Osteoblast (primary cell): ENCODE measurements around the gene TRMT61B. TPM values are rescaled to one million over a fixed set of nuclear protein-coding genes. Genes with fewer than 3 reads are reported as not detected.

Experiments
- DNase-seq: peaks from one replicate; pipeline ENCODE4 v3.0.0; 2011; ENCODE audit warnings: low spot score, mixed read lengths; ENCODE audit not compliant: insufficient read length; ENCODE audit errors: missing footprints
- H2AFZ ChIP-seq: 2 replicates; pipeline ENCODE4 v1.6.0; 2011; ENCODE audit warnings: mild to moderate bottlenecking, low read length
- H3K27ac ChIP-seq: 2 replicates; pipeline ENCODE4 v1.5.1; 2011; ENCODE audit warnings: mild to moderate bottlenecking, low read depth, low read length, moderate library complexity
- H3K27me3 ChIP-seq: 2 replicates; pipeline ENCODE4 v1.6.0; 2012; ENCODE audit warnings: mild to moderate bottlenecking, control low read depth, inconsistent platforms, low read length, moderate library complexity; ENCODE audit not compliant: insufficient read depth
- H3K36me3 ChIP-seq: 2 replicates; pipeline ENCODE4 v1.5.1; 2011; ENCODE audit warnings: mild to moderate bottlenecking, low read length, control low read depth, moderate library complexity; ENCODE audit not compliant: insufficient read depth
- H3K4me1 ChIP-seq: 2 replicates; pipeline ENCODE4 v1.5.1; 2011; ENCODE audit warnings: mild to moderate bottlenecking, low read length, control low read depth, moderate library complexity; ENCODE audit not compliant: insufficient read depth
- H3K4me2 ChIP-seq: 2 replicates; pipeline ENCODE4 v1.6.0; 2011; ENCODE audit warnings: mild to moderate bottlenecking, low read length; ENCODE audit not compliant: insufficient read depth
- H3K4me3 ChIP-seq: fragments of 200-600 bp; sonication (generic); 3 replicates; pipeline ENCODE4 v1.5.1; 2012; ENCODE audit warnings: mild to moderate bottlenecking, low read length, inconsistent platforms; ENCODE audit not compliant: insufficient read depth
- H3K79me2 ChIP-seq: 2 replicates; pipeline ENCODE4 v1.6.0; 2012; ENCODE audit warnings: mild to moderate bottlenecking, low read length, control low read depth, inconsistent platforms; ENCODE audit not compliant: insufficient read depth
- H3K9me3 ChIP-seq: 2 replicates; pipeline ENCODE4 v1.5.1; 2011; ENCODE audit warnings: low read depth, low read length, control low read depth
- H4K20me1 ChIP-seq: 2 replicates; pipeline ENCODE4 v1.6.0; 2012; ENCODE audit warnings: mild to moderate bottlenecking, low read length, control low read depth; ENCODE audit not compliant: insufficient read depth
- total RNA-seq: library from RNA; depleted of rRNA; stranded (reverse); fragments of >200 nt; gene quantifications from 2 replicates; pipeline ENCODE4 v1.2.3, GENCODE V29; 2012
- TF ChIP-seq, protein P1 (sequence below): IDR thresholded peaks from 2 replicates; pipeline ENCODE4 v1.5.1; 2011; ENCODE audit warnings: mild to moderate bottlenecking, low read depth, low read length, moderate library complexity; ENCODE audit errors: extremely low read depth

TRMT61B gene
- total RNA-seq, 1 donor, result 9.4 TPM

GRCh38 chr2:28818053-28818452 lies 52.1 kb downstream of the TRMT61B start:
- no peak for DNase-seq
- no peaks in the 10 kb centered on the region for H3K4me1 ChIP-seq
- H4K20me1 ChIP-seq, result no peaks in the 10 kb centered on the region
- H3K27ac ChIP-seq, result no peak overlapping the region
- TF ChIP-seq, protein P1, sequence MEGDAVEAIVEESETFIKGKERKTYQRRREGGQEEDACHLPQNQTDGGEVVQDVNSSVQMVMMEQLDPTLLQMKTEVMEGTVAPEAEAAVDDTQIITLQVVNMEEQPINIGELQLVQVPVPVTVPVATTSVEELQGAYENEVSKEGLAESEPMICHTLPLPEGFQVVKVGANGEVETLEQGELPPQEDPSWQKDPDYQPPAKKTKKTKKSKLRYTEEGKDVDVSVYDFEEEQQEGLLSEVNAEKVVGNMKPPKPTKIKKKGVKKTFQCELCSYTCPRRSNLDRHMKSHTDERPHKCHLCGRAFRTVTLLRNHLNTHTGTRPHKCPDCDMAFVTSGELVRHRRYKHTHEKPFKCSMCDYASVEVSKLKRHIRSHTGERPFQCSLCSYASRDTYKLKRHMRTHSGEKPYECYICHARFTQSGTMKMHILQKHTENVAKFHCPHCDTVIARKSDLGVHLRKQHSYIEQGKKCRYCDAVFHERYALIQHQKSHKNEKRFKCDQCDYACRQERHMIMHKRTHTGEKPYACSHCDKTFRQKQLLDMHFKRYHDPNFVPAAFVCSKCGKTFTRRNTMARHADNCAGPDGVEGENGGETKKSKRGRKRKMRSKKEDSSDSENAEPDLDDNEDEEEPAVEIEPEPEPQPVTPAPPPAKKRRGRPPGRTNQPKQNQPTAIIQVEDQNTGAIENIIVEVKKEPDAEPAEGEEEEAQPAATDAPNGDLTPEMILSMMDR, result no peak
- no peak overlapping the region for H3K4me3 ChIP-seq
- no peak overlapping the region for H3K4me2 ChIP-seq
- no peaks in the 10 kb centered on the region for H3K36me3 ChIP-seq
- no peak overlapping the region for H2AFZ ChIP-seq
- no peaks in the 10 kb centered on the region for H3K9me3 ChIP-seq
- no peaks in the 10 kb centered on the region for H3K27me3 ChIP-seq
- no peaks in the 10 kb centered on the region for H3K79me2 ChIP-seq

- H3K36me3 ChIP-seq, result peaks cover 2% of the 10 kb centered on the region
- H3K79me2 ChIP-seq, result no peaks in the 10 kb centered on the region
- H3K4me2 ChIP-seq, result peak within 1 kb of the TSS; percentile 86
- H3K9me3 ChIP-seq, result no peaks in the 10 kb centered on the region
- H3K4me1 ChIP-seq, result peaks cover 5% of the 10 kb centered on the region
- peaks cover 3% of the 10 kb centered on the region for H4K20me1 ChIP-seq
- H2AFZ ChIP-seq, result no peak within 1 kb of the TSS
- TF ChIP-seq, protein P1, result no peak
- peak within 1 kb of the TSS; percentile 25 for H3K27ac ChIP-seq
- H3K4me3 ChIP-seq, result peak within 1 kb of the TSS; percentile 76
- no peaks in the 10 kb centered on the region for H3K27me3 ChIP-seq
- DNase-seq, result peak; percentile 96
Measured at GRCh38 chr2:28810384-28811285, 59.5 kb downstream of the TRMT61B start, which contains the start of gene SPDYA. TSS of gene SPDYA (plus strand) at chr2:28810834. CDS start at chr2:28816015, 5,181 bp downstream.

GRCh38 chr2:28809927-28810326 lies 60.2 kb downstream of the TRMT61B start:
- peak overlapping the region; percentile 25 for H3K27ac ChIP-seq
- peaks cover 3% of the 10 kb centered on the region for H4K20me1 ChIP-seq
- no peak overlapping the region for H2AFZ ChIP-seq
- H3K4me1 ChIP-seq, result peaks cover 5% of the 10 kb centered on the region
- peak overlapping the region; percentile 76 for H3K4me3 ChIP-seq
- no peaks in the 10 kb centered on the region for H3K9me3 ChIP-seq
- TF ChIP-seq, protein P1, result no peak
- peak overlapping the region; percentile 86 for H3K4me2 ChIP-seq
- no peaks in the 10 kb centered on the region for H3K27me3 ChIP-seq
- no peak for DNase-seq
- H3K79me2 ChIP-seq, result no peaks in the 10 kb centered on the region
- peaks cover 5% of the 10 kb centered on the region for H3K36me3 ChIP-seq

- Histone ChIP-seq H3K79me2 (peaks cover 9% of the 10 kb centered on the region), H4K20me1 (no peaks in the 10 kb centered on the region), H2AFZ (no peak overlapping the region), H3K4me2 (no peak overlapping the region), H3K4me3 (no peak overlapping the region), H3K27ac (peak overlapping the region; percentile 16), H3K9me3 (no peaks in the 10 kb centered on the region), H3K4me1 (peaks cover 4% of the 10 kb centered on the region), H3K27me3 (no peaks in the 10 kb centered on the region), H3K36me3 (peaks cover 25% of the 10 kb centered on the region)
- TF ChIP-seq, protein P1, result no peak
- peak; percentile 74 for DNase-seq
Measured at GRCh38 chr2:28802975-28803429, 67.1 kb downstream of the TRMT61B start.
